Caco-2 (cell line): ENCODE results near the gene MGMT. TPM values are rescaled to one million over a fixed set of nuclear protein-coding genes. Genes with fewer than 3 reads are reported as not detected.

Experiments used
- BruUV-seq: library from RNA; stranded (reverse); fragments of 400-500 nt; replicated peaks from 2 replicates; lab custom pipeline; 2021; lab: Mats Ljungman, UMichigan
- CTCF ChIA-PET: fragments of 300-600 bp; sonication (Branson Sonifier 250); formaldehyde crosslinking; loops from one replicate; lab custom pipeline; 2022; ENCODE audit warnings: antibody characterized with exemption; lab: Charles Lee
- POLR2A ChIA-PET: fragments of 300-600 bp; sonication (Branson Sonifier 250); formaldehyde crosslinking; loops from one replicate; lab custom pipeline; 2022; ENCODE audit warnings: antibody characterized with exemption; lab: Charles Lee
- DNase-seq, 2 experiments: peaks; one replicate each; pipeline versions ENCODE4 v3.0.0 to v3.0.0-alpha.2; 2020 to 2022
- H3K27me3 ChIP-seq: replicated peaks from 2 replicates; pipeline ENCODE4 v1.6.0; 2011; ENCODE audit warnings: low read length; ENCODE audit not compliant: control insufficient read depth, insufficient read depth
- H3K36me3 ChIP-seq: 2 replicates; pipeline ENCODE4 v1.5.1; 2011; ENCODE audit warnings: low read length; ENCODE audit not compliant: control insufficient read depth, insufficient read depth
- H3K4me1 ChIP-seq: fragments of 250-450 bp; sonication (Bioruptor Pico); 2 replicates; pipeline ENCODE4 v1.5.1; 2020; ENCODE audit warnings: mild to moderate bottlenecking
- H3K4me3 ChIP-seq: 2 replicates; pipeline ENCODE4 v1.5.1; 2011; ENCODE audit warnings: low read depth, mild to moderate bottlenecking, control low read depth, low read length
- H3K9me3 ChIP-seq: fragments of 250-450 bp; sonication (Bioruptor Pico); 2 replicates; pipeline ENCODE4 v1.5.1; 2020; ENCODE audit warnings: mild to moderate bottlenecking, moderate library complexity
- H3K27ac Mint-ChIP-seq: one replicate; pipeline ENCODE4 v1.8.0; 2022; ENCODE audit warnings: mixed read lengths; ENCODE audit not compliant: unreplicated experiment
- H3K27me3 Mint-ChIP-seq: one replicate; pipeline ENCODE4 v1.8.0; 2022; ENCODE audit warnings: mixed read lengths; ENCODE audit not compliant: insufficient read depth, unreplicated experiment
- H3K36me3 Mint-ChIP-seq: one replicate; pipeline ENCODE4 v1.8.0; 2022; ENCODE audit warnings: mild to moderate bottlenecking, mixed read lengths; ENCODE audit not compliant: insufficient read depth, unreplicated experiment
- H3K4me1 Mint-ChIP-seq: one replicate; pipeline ENCODE4 v1.8.0; 2022; ENCODE audit warnings: low read depth, mixed read lengths; ENCODE audit not compliant: unreplicated experiment
- H3K4me3 Mint-ChIP-seq: one replicate; pipeline ENCODE4 v1.8.0; 2022; ENCODE audit warnings: mild to moderate bottlenecking, moderate library complexity, mixed read lengths; ENCODE audit not compliant: unreplicated experiment
- H3K9me3 Mint-ChIP-seq: one replicate; pipeline ENCODE4 v1.8.0; 2022; ENCODE audit warnings: mixed read lengths; ENCODE audit not compliant: unreplicated experiment
- intact Hi-C: fragments of 100-400 bp; cut with micrococcal nuclease; formaldehyde crosslinking; loops from one replicate; pipeline ENCODE4 v1.10.0; 2022; ENCODE audit not compliant: unreplicated experiment
- total RNA-seq: library from RNA; stranded (reverse); gene quantifications from 2 replicates; pipeline ENCODE4 v1.2.3, GENCODE V29; 2022
- TF ChIP-seq, protein P1 (sequence below), 2 experiments: fragments of 200-600 bp in 1 of 2; IDR thresholded peaks; 1 replicate in 1 of 2; 2 replicates in 1 of 2; pipeline versions ENCODE4 v1.5.1 to v1.8.0; 2011 to 2022; ENCODE audit warnings: antibody characterized with exemption in 1 of 2, control low read depth in 1 of 2, inconsistent platforms in 1 of 2, low read depth in 1 of 2, low read length in 1 of 2, mild to moderate bottlenecking in 1 of 2, moderate library complexity in 1 of 2; ENCODE audit not compliant: insufficient read depth in 1 of 2, severe bottlenecking in 1 of 2, unreplicated experiment in 1 of 2

The MGMT gene
- total RNA-seq, 1 experiment from 2014 or later, result 57.0 TPM

DNA sequence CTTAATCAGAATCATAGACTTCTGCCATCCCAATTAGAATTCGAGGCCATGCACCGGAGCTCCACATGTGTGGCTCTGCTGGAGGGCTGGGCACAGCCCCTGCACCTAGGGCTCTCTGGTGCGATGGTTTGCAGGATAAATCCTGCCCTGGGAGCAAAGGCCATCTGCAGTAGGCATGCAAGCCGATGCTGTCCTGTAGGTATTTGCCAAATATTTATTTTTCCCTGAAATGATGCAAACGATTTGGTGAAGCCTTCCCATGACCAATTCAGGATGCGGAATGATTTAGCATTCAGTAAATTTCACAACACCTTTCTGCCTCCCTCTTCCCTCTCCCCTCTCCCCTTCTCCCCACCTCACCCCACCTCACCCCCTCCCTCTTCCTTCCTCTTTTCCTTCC is 326.4 kb downstream of the MGMT start:
- H3K27me3 ChIP-seq, result no peaks in the 10 kb centered on the region
- H3K4me1 Mint-ChIP-seq, result peaks cover 7% of the 10 kb centered on the region
- TF ChIP-seq, protein P1, sequence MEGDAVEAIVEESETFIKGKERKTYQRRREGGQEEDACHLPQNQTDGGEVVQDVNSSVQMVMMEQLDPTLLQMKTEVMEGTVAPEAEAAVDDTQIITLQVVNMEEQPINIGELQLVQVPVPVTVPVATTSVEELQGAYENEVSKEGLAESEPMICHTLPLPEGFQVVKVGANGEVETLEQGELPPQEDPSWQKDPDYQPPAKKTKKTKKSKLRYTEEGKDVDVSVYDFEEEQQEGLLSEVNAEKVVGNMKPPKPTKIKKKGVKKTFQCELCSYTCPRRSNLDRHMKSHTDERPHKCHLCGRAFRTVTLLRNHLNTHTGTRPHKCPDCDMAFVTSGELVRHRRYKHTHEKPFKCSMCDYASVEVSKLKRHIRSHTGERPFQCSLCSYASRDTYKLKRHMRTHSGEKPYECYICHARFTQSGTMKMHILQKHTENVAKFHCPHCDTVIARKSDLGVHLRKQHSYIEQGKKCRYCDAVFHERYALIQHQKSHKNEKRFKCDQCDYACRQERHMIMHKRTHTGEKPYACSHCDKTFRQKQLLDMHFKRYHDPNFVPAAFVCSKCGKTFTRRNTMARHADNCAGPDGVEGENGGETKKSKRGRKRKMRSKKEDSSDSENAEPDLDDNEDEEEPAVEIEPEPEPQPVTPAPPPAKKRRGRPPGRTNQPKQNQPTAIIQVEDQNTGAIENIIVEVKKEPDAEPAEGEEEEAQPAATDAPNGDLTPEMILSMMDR (IDR thresholded peaks at IDR 0.05; ENCODE audit: insufficient read depth in 1 of 2, low read depth in 1 of 2, low read length in 1 of 2, severe bottlenecking in 1 of 2, unreplicated experiment in 1 of 2), result no peak
- intact Hi-C loops, result no loop called here
- CTCF ChIA-PET, result no interaction called here
- no peaks in the 10 kb centered on the region for H3K36me3 Mint-ChIP-seq
- peaks cover 7% of the 10 kb centered on the region for H3K27me3 Mint-ChIP-seq
- no peak overlapping the region for H3K27ac Mint-ChIP-seq
- H3K4me3 ChIP-seq, result no peak overlapping the region
- no TSS peak for BruUV-seq
- peaks cover 6% of the 10 kb centered on the region; the same call in 1 of the 2 replicates for H3K9me3 ChIP-seq
- peak in 1 of 2 experiments; percentile 25 for DNase-seq
- POLR2A ChIA-PET, result no interaction called here
- H3K4me3 Mint-ChIP-seq, result no peak overlapping the region
- H3K36me3 ChIP-seq, result no peaks in the 10 kb centered on the region
- no peaks in the 10 kb centered on the region for H3K4me1 ChIP-seq
- peaks cover 1% of the 10 kb centered on the region for H3K9me3 Mint-ChIP-seq

DNA sequence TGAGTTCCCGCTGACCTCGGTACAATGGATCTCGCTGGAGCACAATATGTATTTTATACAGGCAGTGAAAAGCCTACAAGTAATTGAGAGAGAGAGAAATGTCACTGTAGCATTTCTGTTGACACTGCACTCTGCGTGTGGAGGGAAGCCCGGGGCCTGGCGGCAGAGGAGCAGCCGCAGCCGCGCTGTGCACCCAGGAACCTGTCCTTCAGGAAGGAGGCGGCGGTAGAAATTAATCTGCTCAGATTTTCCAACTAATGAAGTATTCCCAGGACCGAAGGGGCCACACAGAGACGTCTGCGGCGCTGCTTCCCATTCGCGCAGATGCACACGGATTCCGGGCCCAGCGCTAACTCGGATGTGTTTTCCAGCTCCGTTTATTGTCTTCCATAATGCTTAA is 327.0 kb downstream of the MGMT start:
- H3K36me3 Mint-ChIP-seq, result no peaks in the 10 kb centered on the region
- TF ChIP-seq, protein P1 (IDR thresholded peaks at IDR 0.05; ENCODE audit: insufficient read depth in 1 of 2, low read depth in 1 of 2, low read length in 1 of 2, severe bottlenecking in 1 of 2, unreplicated experiment in 1 of 2), result no peak
- CTCF ChIA-PET, result no interaction called here
- Histone ChIP-seq H3K27me3 (no peaks in the 10 kb centered on the region), H3K36me3 (no peaks in the 10 kb centered on the region), H3K4me1 (no peaks in the 10 kb centered on the region), H3K9me3 (peaks cover 6% of the 10 kb centered on the region; the same call in 1 of the 2 replicates), H3K4me3 (no peak overlapping the region)
- H3K27me3 Mint-ChIP-seq, result peaks cover 10% of the 10 kb centered on the region
- H3K27ac Mint-ChIP-seq, result no peak overlapping the region
- H3K9me3 Mint-ChIP-seq, result peaks cover 6% of the 10 kb centered on the region
- no TSS peak for BruUV-seq
- peaks cover 7% of the 10 kb centered on the region for H3K4me1 Mint-ChIP-seq
- intact Hi-C loops, result no loop called here
- POLR2A ChIA-PET, result no interaction called here
- no peak overlapping the region for H3K4me3 Mint-ChIP-seq
- peak in 1 of 2 experiments; percentile 14 for DNase-seq

DNA sequence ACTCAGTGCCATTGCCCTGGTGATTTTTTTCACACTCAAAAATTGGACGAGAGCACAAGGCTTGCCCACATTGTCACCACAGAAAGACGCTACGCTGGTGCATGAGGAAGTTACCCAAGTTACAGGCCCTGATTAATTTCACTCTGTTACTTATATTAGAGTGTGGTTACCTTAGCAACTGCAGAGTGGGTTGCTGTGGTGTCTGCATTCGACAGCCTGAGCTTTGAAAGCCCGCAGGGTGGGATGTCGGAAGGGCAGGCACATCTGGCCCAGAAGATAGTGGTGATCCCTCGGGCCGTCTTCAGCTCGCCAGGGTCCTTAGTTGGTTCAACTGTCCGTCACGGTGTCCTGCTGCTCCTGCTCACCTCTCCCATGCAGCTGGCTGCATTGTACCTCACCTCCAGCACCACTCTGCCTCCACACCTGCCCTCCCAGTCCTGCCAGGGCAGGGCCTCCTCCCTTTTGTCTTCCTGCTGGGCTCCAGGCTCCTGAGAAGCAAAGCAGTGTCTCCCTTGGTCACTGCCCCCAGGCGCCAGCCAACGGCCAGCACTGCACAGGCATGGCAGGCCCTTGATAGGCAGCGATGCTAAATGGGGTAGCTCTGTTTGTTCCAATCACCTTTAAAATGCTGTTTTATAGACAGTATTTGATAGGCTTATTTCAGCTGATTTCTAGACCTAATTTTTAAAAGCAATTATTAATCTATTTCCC is 329.8 kb downstream of the MGMT start:
- TF ChIP-seq, protein P1 (IDR thresholded peaks at IDR 0.05; ENCODE audit: insufficient read depth in 1 of 2, low read depth in 1 of 2, low read length in 1 of 2, severe bottlenecking in 1 of 2, unreplicated experiment in 1 of 2), result no peak
- H3K27me3 ChIP-seq, result no peaks in the 10 kb centered on the region
- no TSS peak for BruUV-seq
- DNase-seq, result no peak
- peaks cover 14% of the 10 kb centered on the region for H3K27me3 Mint-ChIP-seq
- POLR2A ChIA-PET, result no interaction called here
- no peak overlapping the region for H3K4me3 Mint-ChIP-seq
- H3K4me1 Mint-ChIP-seq, result peaks cover 7% of the 10 kb centered on the region
- H3K9me3 Mint-ChIP-seq, result peaks cover 12% of the 10 kb centered on the region
- no peak overlapping the region for H3K27ac Mint-ChIP-seq
- intact Hi-C loops, result no loop called here
- CTCF ChIA-PET, result no interaction called here
- no peaks in the 10 kb centered on the region for H3K4me1 ChIP-seq
- no peak overlapping the region for H3K4me3 ChIP-seq
- H3K36me3 ChIP-seq, result no peaks in the 10 kb centered on the region
- H3K9me3 ChIP-seq, result peaks cover 6% of the 10 kb centered on the region; the same call in 1 of the 2 replicates
- no peaks in the 10 kb centered on the region for H3K36me3 Mint-ChIP-seq
